WERI-Rb-1 (cell line): ENCODE results near the gene TMEM132A.

Experiments
- DNase-seq: peaks from one replicate; pipeline ENCODE4 v3.0.0-alpha.2; 2020
- H3K27ac ChIP-seq: fragments of 250-450 bp; sonication (Bioruptor Pico); 2 replicates; pipeline ENCODE4 v1.5.1; 2020; ENCODE audit warnings: mild to moderate bottlenecking, moderate library complexity
- H3K27me3 ChIP-seq: fragments of 250-450 bp; sonication (Bioruptor Pico); 2 replicates; pipeline ENCODE4 v1.5.1; 2021; ENCODE audit warnings: mild to moderate bottlenecking, low read depth, moderate library complexity; ENCODE audit not compliant: insufficient read depth, severe bottlenecking
- H3K36me3 ChIP-seq: fragments of 250-450 bp; sonication (Bioruptor Pico); 2 replicates; pipeline ENCODE4 v1.5.1; 2020; ENCODE audit warnings: mild to moderate bottlenecking, moderate library complexity
- H3K4me3 ChIP-seq: 2 replicates; pipeline ENCODE4 v1.5.1; 2011; ENCODE audit warnings: low read depth, mild to moderate bottlenecking, control low read depth, low read length
- H3K9me3 ChIP-seq: fragments of 250-450 bp; sonication (Bioruptor Pico); 2 replicates; pipeline ENCODE4 v1.5.1; 2021; ENCODE audit warnings: mild to moderate bottlenecking, moderate library complexity; ENCODE audit not compliant: severe bottlenecking
- TF ChIP-seq, protein P1 (sequence below): IDR thresholded peaks from 2 replicates; pipeline ENCODE4 v1.5.1; 2011; ENCODE audit warnings: low read depth, mild to moderate bottlenecking, control low read depth, inconsistent platforms, low read length

Gene TMEM132A

DNA sequence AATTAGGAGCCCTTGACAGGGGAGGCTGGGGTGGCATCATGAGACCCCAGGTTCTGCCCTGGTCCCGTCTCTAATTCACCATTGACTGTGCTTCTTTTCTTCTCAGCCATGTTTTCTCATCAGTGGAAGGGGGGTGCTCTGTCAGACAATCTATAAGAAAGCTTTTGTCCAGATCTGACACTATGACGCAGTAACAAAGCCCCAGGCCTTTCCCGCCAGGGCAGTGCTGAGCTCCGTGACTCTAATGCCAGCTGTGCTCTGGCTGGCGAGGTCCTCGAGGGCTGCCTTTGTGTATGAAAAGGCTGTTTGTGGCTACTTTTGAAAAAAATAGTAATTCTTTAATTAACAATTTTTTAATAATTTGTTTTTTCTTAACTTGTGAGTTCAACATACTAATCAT, 50.5 kb downstream of the TMEM132A start:
- H3K27ac ChIP-seq: no peak overlapping the region
- H3K9me3 ChIP-seq: no peaks in the 10 kb centered on the region
- no peak for DNase-seq
- H3K27me3 ChIP-seq: no peaks in the 10 kb centered on the region
- no peak overlapping the region for H3K4me3 ChIP-seq
- TF ChIP-seq, protein P1, sequence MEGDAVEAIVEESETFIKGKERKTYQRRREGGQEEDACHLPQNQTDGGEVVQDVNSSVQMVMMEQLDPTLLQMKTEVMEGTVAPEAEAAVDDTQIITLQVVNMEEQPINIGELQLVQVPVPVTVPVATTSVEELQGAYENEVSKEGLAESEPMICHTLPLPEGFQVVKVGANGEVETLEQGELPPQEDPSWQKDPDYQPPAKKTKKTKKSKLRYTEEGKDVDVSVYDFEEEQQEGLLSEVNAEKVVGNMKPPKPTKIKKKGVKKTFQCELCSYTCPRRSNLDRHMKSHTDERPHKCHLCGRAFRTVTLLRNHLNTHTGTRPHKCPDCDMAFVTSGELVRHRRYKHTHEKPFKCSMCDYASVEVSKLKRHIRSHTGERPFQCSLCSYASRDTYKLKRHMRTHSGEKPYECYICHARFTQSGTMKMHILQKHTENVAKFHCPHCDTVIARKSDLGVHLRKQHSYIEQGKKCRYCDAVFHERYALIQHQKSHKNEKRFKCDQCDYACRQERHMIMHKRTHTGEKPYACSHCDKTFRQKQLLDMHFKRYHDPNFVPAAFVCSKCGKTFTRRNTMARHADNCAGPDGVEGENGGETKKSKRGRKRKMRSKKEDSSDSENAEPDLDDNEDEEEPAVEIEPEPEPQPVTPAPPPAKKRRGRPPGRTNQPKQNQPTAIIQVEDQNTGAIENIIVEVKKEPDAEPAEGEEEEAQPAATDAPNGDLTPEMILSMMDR: no peak
- H3K36me3 ChIP-seq: no peaks in the 10 kb centered on the region

DNA sequence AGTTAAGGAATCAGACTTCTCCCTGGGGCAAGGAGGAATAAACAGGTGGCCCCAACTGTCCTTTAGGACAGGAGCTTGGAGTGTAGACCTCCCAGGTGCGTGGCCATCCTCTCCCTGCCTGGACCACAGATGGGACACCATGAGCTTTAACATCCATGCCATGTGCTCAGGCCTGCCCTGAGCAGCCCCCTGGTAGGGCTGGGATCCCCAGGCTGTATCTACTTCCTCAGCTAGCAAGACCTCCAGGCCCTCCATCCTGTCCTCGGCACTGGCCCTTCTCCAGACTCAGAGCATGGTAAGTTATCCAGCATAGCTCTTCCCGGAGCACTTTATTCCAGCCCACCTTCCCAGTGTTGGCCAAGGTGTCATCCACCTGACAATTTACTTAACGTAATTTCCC, 53.0 kb downstream of the TMEM132A start:
- no peak overlapping the region for H3K4me3 ChIP-seq
- no peak for DNase-seq
- H3K27ac ChIP-seq: no peak overlapping the region
- TF ChIP-seq, protein P1: no peak
- H3K9me3 ChIP-seq: no peaks in the 10 kb centered on the region
- H3K27me3 ChIP-seq: no peaks in the 10 kb centered on the region
- H3K36me3 ChIP-seq: no peaks in the 10 kb centered on the region

DNA sequence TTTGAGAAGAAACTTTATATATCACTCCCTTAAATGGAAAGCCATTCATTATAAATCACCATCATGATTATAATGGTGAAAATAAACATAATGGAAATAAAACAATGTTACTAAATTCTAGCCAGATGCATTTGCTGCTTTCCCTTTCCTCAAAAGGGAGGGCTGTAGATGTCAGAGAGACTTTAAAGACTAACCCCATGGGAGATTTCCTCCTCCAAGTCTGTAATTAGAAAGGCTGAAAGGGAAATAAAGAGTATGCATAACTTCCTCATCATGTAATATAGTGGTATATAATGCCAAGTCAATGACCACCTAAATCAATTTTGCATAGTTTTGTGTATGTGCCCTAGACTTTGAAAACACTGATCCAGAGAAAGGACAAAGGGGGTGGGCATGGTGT, 53.6 kb downstream of the TMEM132A start:
- Histone ChIP-seq H3K36me3 (no peaks in the 10 kb centered on the region), H3K27ac (no peak overlapping the region), H3K4me3 (no peak overlapping the region), H3K9me3 (no peaks in the 10 kb centered on the region), H3K27me3 (no peaks in the 10 kb centered on the region)
- TF ChIP-seq, protein P1: no peak
- DNase-seq: no peak

DNA sequence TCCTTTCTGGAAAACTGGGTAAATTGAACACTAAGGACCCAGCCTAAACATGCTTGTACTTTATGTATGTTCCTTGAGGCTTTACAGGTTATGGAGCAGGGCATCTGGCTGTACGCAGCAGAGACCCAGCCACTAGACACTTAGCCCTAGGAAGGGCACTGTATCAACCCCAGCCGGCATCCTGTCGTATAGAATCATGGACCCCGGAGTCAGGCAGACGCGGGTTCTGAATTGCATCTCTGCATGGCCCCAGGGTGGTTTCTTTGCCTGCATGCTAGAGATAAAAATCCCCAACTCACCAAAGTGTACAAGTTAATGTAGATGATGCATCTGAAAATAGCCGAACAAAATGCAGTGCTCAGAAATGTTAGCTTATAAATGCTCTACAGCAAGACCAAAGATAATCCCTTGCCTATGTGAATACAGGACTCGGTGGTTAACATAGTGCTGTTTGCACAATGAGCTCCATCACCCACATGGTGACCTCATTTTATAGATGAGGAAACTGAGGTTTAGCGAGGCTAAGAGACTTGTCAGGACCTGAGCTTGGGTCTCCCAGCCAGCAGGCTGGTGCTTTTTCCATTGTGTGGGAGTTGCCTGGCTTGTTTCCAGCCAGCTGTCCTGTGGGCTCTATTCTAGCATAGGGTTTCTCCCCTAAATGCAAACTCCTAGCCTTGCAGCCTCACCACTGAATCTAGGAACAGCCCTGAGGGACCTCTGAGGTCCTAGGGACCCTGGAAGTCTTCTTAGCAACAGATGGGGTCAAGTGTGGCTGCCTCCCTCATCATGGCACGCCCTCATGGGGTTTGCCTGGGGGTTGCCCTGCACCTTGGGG, 54.5 kb downstream of the TMEM132A start:
- no peaks in the 10 kb centered on the region for H3K27me3 ChIP-seq
- no peak overlapping the region for H3K27ac ChIP-seq
- H3K9me3 ChIP-seq: no peaks in the 10 kb centered on the region
- DNase-seq: no peak
- TF ChIP-seq, protein P1: no peak
- no peak overlapping the region for H3K4me3 ChIP-seq
- no peaks in the 10 kb centered on the region for H3K36me3 ChIP-seq

DNA sequence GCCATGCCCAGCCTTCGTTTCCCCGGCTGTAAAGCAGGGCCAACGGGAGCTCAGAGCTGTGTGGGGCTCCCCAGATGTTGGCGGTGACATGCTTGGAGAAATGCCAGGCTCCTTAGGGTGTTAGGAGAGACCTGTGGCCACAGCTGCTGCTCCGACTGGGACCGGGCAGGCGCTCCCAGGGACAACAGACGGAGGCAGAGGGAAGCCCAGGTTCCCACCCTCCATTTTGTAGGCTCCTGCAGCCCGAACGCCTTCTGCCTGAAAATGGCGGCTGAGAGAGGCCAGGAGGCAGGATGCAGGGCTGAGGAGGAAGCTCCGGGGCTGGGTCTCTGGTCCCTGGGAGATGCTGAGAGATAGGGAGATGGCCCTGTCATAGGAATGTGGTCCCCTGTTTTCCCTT, 57.3 kb downstream of the TMEM132A start:
- H3K9me3 ChIP-seq: no peaks in the 10 kb centered on the region
- H3K27me3 ChIP-seq: no peaks in the 10 kb centered on the region
- no peaks in the 10 kb centered on the region for H3K36me3 ChIP-seq
- DNase-seq: no peak
- H3K27ac ChIP-seq: no peak overlapping the region
- no peak overlapping the region for H3K4me3 ChIP-seq
- TF ChIP-seq, protein P1: no peak

DNA sequence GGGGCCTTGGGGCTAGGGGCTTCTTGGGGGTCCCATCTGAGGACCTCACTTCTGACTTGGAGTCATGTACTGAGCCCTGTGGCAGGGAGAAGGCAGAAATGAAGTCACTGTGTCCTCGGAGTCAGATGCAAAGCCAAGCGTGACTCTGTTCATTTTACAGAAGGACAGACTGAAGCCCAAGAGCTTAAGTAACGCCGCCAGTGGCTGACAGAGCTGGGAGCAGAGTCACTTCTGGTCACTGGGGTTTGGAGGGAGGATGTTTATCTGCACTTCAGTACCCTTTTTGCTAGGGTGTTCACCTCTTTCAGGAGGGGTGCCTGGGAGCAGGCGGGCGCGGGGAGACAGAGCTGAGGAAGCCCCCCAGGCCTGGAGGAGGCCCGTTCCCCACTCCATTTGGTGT, 57.9 kb downstream of the TMEM132A start:
- Histone ChIP-seq H3K4me3 (no peak overlapping the region), H3K9me3 (no peaks in the 10 kb centered on the region), H3K27me3 (no peaks in the 10 kb centered on the region), H3K27ac (no peak overlapping the region), H3K36me3 (no peaks in the 10 kb centered on the region)
- TF ChIP-seq, protein P1: no peak
- no peak for DNase-seq
